Measurements from ENCODE around the gene DYNLT1.
A peak's percentile ranks its signal among the peaks of the same experiment; 100 is the strongest.
"Not testable (repeated sequence)": the region's sequence is repeated elsewhere in the genome, so short reads cannot be mapped to it uniquely, and the experiment has no call there.

DYNLT1 gene

GRCh38 chr6:158662954-158663624 lies 18.5 kb upstream of the DYNLT1 start:
- DNase-seq, result no peak

- no peak for DNase-seq
Measured at GRCh38 chr6:158662607-158662953, 18.0 kb upstream of the DYNLT1 start.

GRCh38 chr6:158661156-158661685 lies 16.7 kb upstream of the DYNLT1 start:
- DNase-seq, result no peak

GRCh38 chr6:158660333-158660754 lies 15.8 kb upstream of the DYNLT1 start:
- peak; percentile 38 for DNase-seq

GRCh38 chr6:158656986-158657385 lies 12.4 kb upstream of the DYNLT1 start:
- not testable (repeated sequence) for DNase-seq

- no peak for DNase-seq
Measured at GRCh38 chr6:158655569-158656450, 11.3 kb upstream of the DYNLT1 start.

GRCh38 chr6:158654960-158655489 lies 10.5 kb upstream of the DYNLT1 start:
- no peak for DNase-seq

GRCh38 chr6:158654498-158654897 lies 10.0 kb upstream of the DYNLT1 start:
- no peak for DNase-seq

GRCh38 chr6:158653577-158654354 lies 9.2 kb upstream of the DYNLT1 start:
- DNase-seq, result no peak

GRCh38 chr6:158651981-158652737 lies 7.6 kb upstream of the DYNLT1 start:
- DNase-seq, result not testable (repeated sequence)

- no peak for DNase-seq
Measured at GRCh38 chr6:158649289-158650143, 5.0 kb upstream of the DYNLT1 start, which contains the start of gene SYTL3. Gene SYTL3 (plus strand): TSS chr6:158650054. CDS start chr6:158663269, 13,215 bp downstream.

- no peak for DNase-seq
Measured at GRCh38 chr6:158648682-158649131, 4.2 kb upstream of the DYNLT1 start.

GRCh38 chr6:158647501-158647900 lies 3.0 kb upstream of the DYNLT1 start:
- DNase-seq, result no peak

- no peak for DNase-seq
Measured at GRCh38 chr6:158646023-158646910, 1.7 kb upstream of the DYNLT1 start.

GRCh38 chr6:158645064-158646022 lies 800 bp upstream of the DYNLT1 start:
- DNase-seq, result peak; percentile 76

- DNase-seq, result no peak
Measured at GRCh38 chr6:158643836-158644230, 710 bp downstream of the DYNLT1 start.

GRCh38 chr6:158642097-158642601 lies 2.4 kb downstream of the DYNLT1 start:
- DNase-seq, result no peak

- DNase-seq, result no peak
Measured at GRCh38 chr6:158640519-158640918, 4.0 kb downstream of the DYNLT1 start.
